ENCODE data around the gene RASAL2. TPM values are rescaled to one million over a fixed set of nuclear protein-coding genes. Genes with fewer than 3 reads are reported as not detected.
A peak's percentile ranks its signal among the peaks of the same experiment; 100 is the strongest.

Gene RASAL2
- total RNA-seq, 1 donor from 2014 or later: 57.5 TPM

GRCh38 chr1:178496410-178497135 lies 402.7 kb downstream of the RASAL2 start, which contains the start of gene CLEC20A:
CLEC20A (minus strand) TSS chr1:178496964; CDS start chr1:178496939, 25 bp downstream.
- Histone ChIP-seq H3K4me1 (no peaks in the 10 kb centered on the region), H3K4me3 (no peak within 1 kb of the TSS), H3K27ac (no peak within 1 kb of the TSS), H3K27me3 (no peaks in the 10 kb centered on the region), H3K36me3 (no peaks in the 10 kb centered on the region), H3K9me3 (no peaks in the 10 kb centered on the region)
- no peak for DNase-seq (ENCODE audit: low spot score in 2 of 2)
- no peak for TF ChIP-seq CTCF (IDR thresholded peaks at IDR 0.05)
- intact Hi-C loops (cut with DNase I): no loop called here

- Histone ChIP-seq H3K4me1 (no peaks in the 10 kb centered on the region), H3K36me3 (no peaks in the 10 kb centered on the region), H3K4me3 (no peak overlapping the region), H3K27ac (no peak overlapping the region), H3K9me3 (no peaks in the 10 kb centered on the region), H3K27me3 (no peaks in the 10 kb centered on the region)
- DNase-seq (ENCODE audit: low spot score in 2 of 2): no peak
- no peak for TF ChIP-seq CTCF (IDR thresholded peaks at IDR 0.05)
- intact Hi-C loops (cut with DNase I): no loop called here
These were observed 404.1 kb downstream of the RASAL2 start for GRCh38 chr1:178497903-178498478.

- Histone ChIP-seq H3K4me3 (no peak overlapping the region), H3K9me3 (no peaks in the 10 kb centered on the region), H3K27ac (no peak overlapping the region), H3K36me3 (no peaks in the 10 kb centered on the region), H3K27me3 (no peaks in the 10 kb centered on the region), H3K4me1 (no peaks in the 10 kb centered on the region)
- TF ChIP-seq CTCF (IDR thresholded peaks at IDR 0.05): no peak
- no peak for DNase-seq (ENCODE audit: low spot score in 2 of 2)
- intact Hi-C loops (cut with DNase I): no loop called here
These were observed 405.2 kb downstream of the RASAL2 start for GRCh38 chr1:178498896-178499675.

GRCh38 chr1:178500091-178500770 lies 406.3 kb downstream of the RASAL2 start:
- H3K27ac ChIP-seq: no peak overlapping the region
- H3K4me3 ChIP-seq: no peak overlapping the region
- intact Hi-C loops (cut with DNase I): loop anchor here (5.0 kb wide), 1 partner anchor 188 kb away; no protein-coding TSS in a partner anchor
- H3K9me3 ChIP-seq: no peaks in the 10 kb centered on the region
- no peak for TF ChIP-seq CTCF (IDR thresholded peaks at IDR 0.05)
- no peaks in the 10 kb centered on the region for H3K4me1 ChIP-seq
- DNase-seq (ENCODE audit: low spot score in 2 of 2): peak in 1 of 2 donors; percentile 44
- no peaks in the 10 kb centered on the region for H3K27me3 ChIP-seq
- H3K36me3 ChIP-seq: no peaks in the 10 kb centered on the region

- H3K27ac ChIP-seq: no peak overlapping the region
- no peaks in the 10 kb centered on the region for H3K9me3 ChIP-seq
- no peak for TF ChIP-seq CTCF (IDR thresholded peaks at IDR 0.05)
- no peaks in the 10 kb centered on the region for H3K27me3 ChIP-seq
- no peaks in the 10 kb centered on the region for H3K36me3 ChIP-seq
- H3K4me3 ChIP-seq: no peak overlapping the region
- intact Hi-C loops (cut with DNase I): loop anchor here (5.0 kb wide), 1 partner anchor 189 kb away; no protein-coding TSS in a partner anchor
- DNase-seq (ENCODE audit: low spot score in 2 of 2): peak in 1 of 2 donors; percentile 50
- H3K4me1 ChIP-seq: no peaks in the 10 kb centered on the region
These were observed 407.1 kb downstream of the RASAL2 start for GRCh38 chr1:178500936-178501554.

Data from ascending aorta (tissue), 2 donors.